ENCODE results near the gene EHD4. TPM values are rescaled to one million over a fixed set of nuclear protein-coding genes. Genes with fewer than 3 reads are reported as not detected.

The EHD4 gene
- total RNA-seq, 1 donor from 2014 or later: 42.2 TPM

- DNase-seq (ENCODE audit: low spot score): peak; percentile 87
- intact Hi-C loops (cut with DNase I): no loop called here
These were observed 43.4 kb downstream of the EHD4 start for GRCh38 chr15:41928637-41929620.

- DNase-seq (ENCODE audit: low spot score): peak; percentile 43
- intact Hi-C loops (cut with DNase I): no loop called here
These were observed 44.3 kb downstream of the EHD4 start for GRCh38 chr15:41928100-41928499.

- intact Hi-C loops (cut with DNase I): no loop called here
These were observed 44.8 kb downstream of the EHD4 start for GRCh38 chr15:41927536-41927935.

GRCh38 chr15:41926185-41927056 is 45.9 kb downstream of the EHD4 start:
- peak; percentile 71 for DNase-seq (ENCODE audit: low spot score)
- intact Hi-C loops (cut with DNase I): no loop called here

More at GRCh38 chr15:41927536-41927935, 44.8 kb downstream of the EHD4 start:
- DNase-seq (ENCODE audit: low spot score): no peak

GRCh38 chr15:41925086-41925608 is 47.2 kb downstream of the EHD4 start:
- DNase-seq (ENCODE audit: low spot score): peak; percentile 65
- intact Hi-C loops (cut with DNase I): no loop called here

GRCh38 chr15:41923401-41923997 is 48.9 kb downstream of the EHD4 start:
- intact Hi-C loops (cut with DNase I): no loop called here
- peak; percentile 24 for DNase-seq (ENCODE audit: low spot score)

GRCh38 chr15:41922353-41922752 is 50.0 kb downstream of the EHD4 start:
- no peak for DNase-seq (ENCODE audit: low spot score)
- intact Hi-C loops (cut with DNase I): no loop called here

GRCh38 chr15:41921639-41922038 is 50.7 kb downstream of the EHD4 start:
- intact Hi-C loops (cut with DNase I): loop anchor here (2.0 kb wide), 1 partner anchor 45 kb away; no protein-coding TSS in a partner anchor
- no peak for DNase-seq (ENCODE audit: low spot score)

- intact Hi-C loops (cut with DNase I): loop anchor here (2.0 kb wide), 1 partner anchor 46 kb away; no protein-coding TSS in a partner anchor
- DNase-seq (ENCODE audit: low spot score): no peak
These were observed 51.2 kb downstream of the EHD4 start for GRCh38 chr15:41921167-41921566.

- intact Hi-C loops (cut with DNase I): loop anchor here (2.0 kb wide), 1 partner anchor 47 kb away; no protein-coding TSS in a partner anchor
- no peak for DNase-seq (ENCODE audit: low spot score)
These were observed 52.3 kb downstream of the EHD4 start for GRCh38 chr15:41919954-41920538.

GRCh38 chr15:41919201-41919820 is 53.0 kb downstream of the EHD4 start:
- intact Hi-C loops (cut with DNase I): no loop called here
- DNase-seq (ENCODE audit: low spot score): no peak

GRCh38 chr15:41918506-41919126 is 53.7 kb downstream of the EHD4 start:
- intact Hi-C loops (cut with DNase I): no loop called here
- DNase-seq (ENCODE audit: low spot score): no peak

GRCh38 chr15:41917767-41918430 is 54.5 kb downstream of the EHD4 start:
- intact Hi-C loops (cut with DNase I): no loop called here
- DNase-seq (ENCODE audit: low spot score): no peak

- intact Hi-C loops (cut with DNase I): no loop called here
- DNase-seq (ENCODE audit: low spot score): no peak
These were observed 56.9 kb downstream of the EHD4 start for GRCh38 chr15:41915255-41915994.

- intact Hi-C loops (cut with DNase I): loop anchor here (5.0 kb wide), 1 partner anchor 33 kb away; no protein-coding TSS in a partner anchor
- peak; percentile 75 for DNase-seq (ENCODE audit: low spot score)
These were observed 57.9 kb downstream of the EHD4 start for GRCh38 chr15:41914411-41914810.

- intact Hi-C loops (cut with DNase I): loop anchor here (5.0 kb wide), 1 partner anchor 34 kb away; no protein-coding TSS in a partner anchor
- DNase-seq (ENCODE audit: low spot score): peak; percentile 71
These were observed 59.1 kb downstream of the EHD4 start for GRCh38 chr15:41913256-41913655.

Measured in cardiac septum (tissue), 1 donor.